HepG2 (cell line): ENCODE measurements around the gene GSTT2B. TPM values are rescaled to one million over a fixed set of nuclear protein-coding genes. Genes with fewer than 3 reads are reported as not detected.
A peak's percentile ranks its signal among the peaks of the same experiment; 100 is the strongest.

Source experiments
- CEBPB ChIP-seq: IDR thresholded peaks from 2 replicates; pipeline ENCODE4 v1.6.1; 2011; ENCODE audit warnings: low read depth, low read length, improper control_type of control experiment, borderline replicate concordance
- EP300 ChIP-seq, 3 experiments: sonication (generic) in 1 of 3; formaldehyde crosslinking in 1 of 3; IDR thresholded peaks; 2 replicates each; pipeline versions ENCODE4 v1.5.1 to v1.6.1; 2011 to 2020; ENCODE audit warnings: low read depth in 2 of 3, low read length in 2 of 3, borderline replicate concordance in 1 of 3, improper control_type of control experiment in 1 of 3, mild to moderate bottlenecking in 1 of 3, missing genetic modification reagents in 1 of 3, moderate library complexity in 1 of 3
- ETV6 ChIP-seq: sonication (generic); formaldehyde crosslinking; conservative IDR thresholded peaks from 2 replicates; pipeline ENCODE4 v1.4.0; 2020; ENCODE audit warnings: missing genetic modification reagents
- HIVEP1 ChIP-seq: sonication (generic); formaldehyde crosslinking; IDR thresholded peaks from 2 replicates; pipeline ENCODE4 v1.4.0; 2020; ENCODE audit warnings: mild to moderate bottlenecking, missing genetic modification reagents
- HOXA3 ChIP-seq: sonication (generic); formaldehyde crosslinking; IDR thresholded peaks from 2 replicates; pipeline ENCODE4 v1.5.0; 2020; ENCODE audit warnings: missing genetic modification reagents
- MLLT10 ChIP-seq: sonication (generic); formaldehyde crosslinking; IDR thresholded peaks from 2 replicates; pipeline ENCODE4 v1.4.0; 2020; ENCODE audit warnings: missing genetic modification reagents
- PRDM4 ChIP-seq: sonication (generic); formaldehyde crosslinking; IDR thresholded peaks from 2 replicates; pipeline ENCODE4 v1.9.0; 2021; ENCODE audit warnings: missing genetic modification reagents, borderline replicate concordance
- SAP130 ChIP-seq: IDR thresholded peaks from 2 replicates; pipeline ENCODE4 v1.6.1; 2016; ENCODE audit warnings: low read depth
- SRSF1 ChIP-seq: fragments of 200-400 bp; formaldehyde crosslinking; optimal IDR thresholded peaks from 2 replicates; pipeline ENCODE3; 2017; ENCODE audit warnings: mild to moderate bottlenecking, low read depth, low read length, moderate library complexity
- SRSF4 ChIP-seq: fragments of 200-400 bp; formaldehyde crosslinking; IDR thresholded peaks from one replicate; pipeline ENCODE4 v1.6.1; 2018; ENCODE audit warnings: mild to moderate bottlenecking, low read depth, low read length, moderate library complexity; ENCODE audit not compliant: poor library complexity, severe bottlenecking
- XRCC5 ChIP-seq: fragments of 200-400 bp; formaldehyde crosslinking; optimal IDR thresholded peaks from 2 replicates; pipeline ENCODE3; 2017; ENCODE audit warnings: mild to moderate bottlenecking, low read length
- ZBTB20 ChIP-seq: sonication (generic); formaldehyde crosslinking; IDR thresholded peaks from 2 replicates; pipeline ENCODE4 v1.8.1; 2023; ENCODE audit warnings: missing genetic modification reagents, low read depth, mild to moderate bottlenecking, borderline replicate concordance
- ZBTB37 ChIP-seq: sonication (generic); formaldehyde crosslinking; IDR thresholded peaks from 2 replicates; pipeline ENCODE4 v1.4.0; 2020; ENCODE audit warnings: mild to moderate bottlenecking, missing genetic modification reagents
- ZFP1 ChIP-seq: IDR thresholded peaks from 2 replicates; pipeline ENCODE4 v1.6.1; 2016
- ZNF350 ChIP-seq: sonication (generic); formaldehyde crosslinking; IDR thresholded peaks from 2 replicates; pipeline ENCODE4 v1.4.0; 2020; ENCODE audit warnings: mild to moderate bottlenecking, low read depth, missing genetic modification reagents, borderline replicate concordance
- ZNF432 ChIP-seq: sonication (generic); formaldehyde crosslinking; IDR thresholded peaks from 2 replicates; pipeline ENCODE4 v1.5.0; 2020; ENCODE audit warnings: missing genetic modification reagents, mild to moderate bottlenecking, borderline replicate concordance
- ZNF792 ChIP-seq: IDR thresholded peaks from 2 replicates; pipeline ENCODE4 v1.6.1; 2016
- ZSCAN9 ChIP-seq: IDR thresholded peaks from 2 replicates; pipeline ENCODE4 v1.6.1; 2016; ENCODE audit warnings: borderline replicate concordance
- polyA plus RNA-seq, 8 experiments: library from polyadenylated mRNA; depleted of rRNA in 3 of 8; stranded (reverse) in 7 of 8; unstranded in 1 of 8; fragments of >200 nt; fragmentation: Illumina TruSeq in 4 of 8; extraction: Trizol in 4 of 8; gene quantifications; 2 replicates each; pipeline versions ENCODE4 v1.2.1 to v1.2.3, GENCODE V29; 2011 to 2016; ENCODE audit warnings: low read depth in 4 of 8, missing spikeins in 1 of 8, mixed read lengths in 1 of 8; ENCODE audit not compliant: insufficient read depth in 1 of 8
- total RNA-seq, 5 experiments: library from RNA; depleted of rRNA; stranded (reverse); fragments of >200 nt; fragmentation: Illumina TruSeq; extraction: Trizol; gene quantifications; 2 replicates each; pipeline ENCODE4 v1.2.3, GENCODE V29; 2016; ENCODE audit warnings: low read depth in 1 of 5
- TF ChIP-seq, protein P1 (sequence below): sonication (generic); formaldehyde crosslinking; IDR thresholded peaks from 2 replicates; pipeline ENCODE4 v1.5.0; 2020; ENCODE audit warnings: mild to moderate bottlenecking, missing genetic modification reagents
- TF ChIP-seq, protein P2 (sequence below): sonication (generic); formaldehyde crosslinking; IDR thresholded peaks from 2 replicates; pipeline ENCODE4 v1.4.0; 2020; ENCODE audit warnings: missing genetic modification reagents
- TF ChIP-seq, protein P3 (sequence below): sonication (generic); formaldehyde crosslinking; IDR thresholded peaks from 2 replicates; pipeline ENCODE4 v1.4.0; 2020; ENCODE audit warnings: mild to moderate bottlenecking, missing genetic modification reagents

Gene GSTT2B
- total and polyA plus RNA-seq, 2 of the 13 experiments (the other 11 are each of a cell fraction or from before 2014, with no cell fraction given), result 1.5 to 3.9 TPM

DNA sequence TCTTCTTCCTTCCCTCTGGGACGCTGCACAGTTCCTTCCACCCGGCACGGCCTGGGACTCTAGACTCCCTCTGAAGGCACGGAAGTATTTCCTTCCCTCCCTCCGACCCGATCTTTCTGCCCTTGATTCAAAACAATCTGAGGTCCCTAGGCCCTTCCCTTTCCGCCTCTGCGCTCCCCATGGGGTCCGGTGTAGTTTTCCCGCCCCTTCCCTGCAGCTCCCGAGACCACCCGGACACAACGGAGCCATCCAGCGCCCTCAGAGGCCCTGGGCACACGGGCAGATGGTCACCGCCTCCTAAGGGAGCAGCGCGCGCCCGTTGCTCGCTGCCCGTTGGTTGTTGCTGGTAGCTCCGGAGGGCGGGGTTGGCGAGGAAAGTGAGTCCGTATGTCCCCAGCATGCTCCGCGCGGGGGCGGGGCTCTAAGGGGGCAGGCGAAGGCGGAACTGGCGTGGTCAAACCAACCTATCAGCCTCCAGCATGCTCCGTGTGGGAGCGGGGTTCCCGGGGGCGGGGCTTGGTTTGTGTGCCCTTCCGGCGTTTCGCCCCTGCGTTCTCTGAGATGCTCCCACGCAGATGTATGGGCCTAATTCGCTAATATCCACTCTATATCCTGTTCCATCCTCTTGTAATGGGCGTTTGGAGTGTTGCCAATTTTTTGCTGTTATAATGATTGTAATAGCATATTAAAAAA, 47.2 kb downstream of the GSTT2B start (continued):
- TF ChIP-seq SRSF4, result no peak
- no peak for TF ChIP-seq ZNF432 (CRISPR knock-in tag)
- TF ChIP-seq ZNF792, result peak; percentile 92
- 0 out of 2 replicates have a peak, but pooled peaks have one; percentile 42 for TF ChIP-seq ETV6 (CRISPR knock-in tag)
- peak; percentile 80 for TF ChIP-seq HOXA3 (CRISPR knock-in tag)
- no peak for TF ChIP-seq XRCC5
- peak; percentile 91; the same call in 1 of the 2 replicates for TF ChIP-seq ZNF350 (CRISPR knock-in tag)
- peak; percentile 91 for TF ChIP-seq SAP130 (CRISPR knock-in tag)
- peak; percentile 58; the same call in 1 of the 2 replicates for TF ChIP-seq ZSCAN9 (CRISPR knock-in tag)
- TF ChIP-seq PRDM4 (CRISPR knock-in tag), result no peak
- TF ChIP-seq, protein P1, sequence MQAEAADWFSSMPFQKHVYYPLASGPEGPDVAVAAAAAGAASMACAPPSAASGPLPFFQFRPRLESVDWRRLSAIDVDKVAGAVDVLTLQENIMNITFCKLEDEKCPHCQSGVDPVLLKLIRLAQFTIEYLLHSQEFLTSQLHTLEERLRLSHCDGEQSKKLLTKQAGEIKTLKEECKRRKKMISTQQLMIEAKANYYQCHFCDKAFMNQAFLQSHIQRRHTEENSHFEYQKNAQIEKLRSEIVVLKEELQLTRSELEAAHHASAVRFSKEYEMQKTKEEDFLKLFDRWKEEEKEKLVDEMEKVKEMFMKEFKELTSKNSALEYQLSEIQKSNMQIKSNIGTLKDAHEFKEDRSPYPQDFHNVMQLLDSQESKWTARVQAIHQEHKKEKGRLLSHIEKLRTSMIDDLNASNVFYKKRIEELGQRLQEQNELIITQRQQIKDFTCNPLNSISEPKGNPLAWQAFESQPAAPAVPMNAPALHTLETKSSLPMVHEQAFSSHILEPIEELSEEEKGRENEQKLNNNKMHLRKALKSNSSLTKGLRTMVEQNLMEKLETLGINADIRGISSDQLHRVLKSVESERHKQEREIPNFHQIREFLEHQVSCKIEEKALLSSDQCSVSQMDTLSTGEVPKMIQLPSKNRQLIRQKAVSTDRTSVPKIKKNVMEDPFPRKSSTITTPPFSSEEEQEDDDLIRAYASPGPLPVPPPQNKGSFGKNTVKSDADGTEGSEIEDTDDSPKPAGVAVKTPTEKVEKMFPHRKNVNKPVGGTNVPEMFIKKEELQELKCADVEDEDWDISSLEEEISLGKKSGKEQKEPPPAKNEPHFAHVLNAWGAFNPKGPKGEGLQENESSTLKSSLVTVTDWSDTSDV, result 0 out of 2 replicates have a peak, but pooled peaks have one; percentile 64
- TF ChIP-seq ZBTB37 (CRISPR knock-in tag), result no peak
- no peak; a peak in 1 of 4 replicates for TF ChIP-seq EP300 (IDR thresholded peaks at IDR 0.05; ENCODE audit: low read depth in 2 of 2, low read length in 2 of 2)
- TF ChIP-seq EP300 (CRISPR knock-in tag; IDR thresholded peaks at IDR 0.05; ENCODE audit: borderline replicate concordance), result 0 out of 2 replicates have a peak, but pooled peaks have one; percentile 33
- TF ChIP-seq MLLT10 (CRISPR knock-in tag), result no peak
- no peak for TF ChIP-seq CEBPB
- TF ChIP-seq, protein P2, sequence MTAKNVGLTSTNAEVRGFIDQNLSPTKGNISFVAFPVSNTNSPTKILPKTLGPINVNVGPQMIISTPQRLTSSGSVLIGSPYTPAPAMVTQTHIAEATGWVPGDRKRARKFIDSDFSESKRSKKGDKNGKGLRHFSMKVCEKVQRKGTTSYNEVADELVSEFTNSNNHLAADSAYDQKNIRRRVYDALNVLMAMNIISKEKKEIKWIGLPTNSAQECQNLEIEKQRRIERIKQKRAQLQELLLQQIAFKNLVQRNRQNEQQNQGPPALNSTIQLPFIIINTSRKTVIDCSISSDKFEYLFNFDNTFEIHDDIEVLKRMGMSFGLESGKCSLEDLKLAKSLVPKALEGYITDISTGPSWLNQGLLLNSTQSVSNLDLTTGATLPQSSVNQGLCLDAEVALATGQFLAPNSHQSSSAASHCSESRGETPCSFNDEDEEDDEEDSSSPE, result peak; percentile 93
- TF ChIP-seq HIVEP1 (CRISPR knock-in tag), result 0 out of 2 replicates have a peak, but pooled peaks have one; percentile 72
- TF ChIP-seq, protein P3, sequence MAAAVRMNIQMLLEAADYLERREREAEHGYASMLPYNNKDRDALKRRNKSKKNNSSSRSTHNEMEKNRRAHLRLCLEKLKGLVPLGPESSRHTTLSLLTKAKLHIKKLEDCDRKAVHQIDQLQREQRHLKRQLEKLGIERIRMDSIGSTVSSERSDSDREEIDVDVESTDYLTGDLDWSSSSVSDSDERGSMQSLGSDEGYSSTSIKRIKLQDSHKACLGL (CRISPR knock-in tag), result peak; percentile 53; the same call in 1 of the 2 replicates
- TF ChIP-seq ZFP1 (CRISPR knock-in tag), result 0 out of 2 replicates have a peak, but pooled peaks have one; percentile 56
- peak; percentile 34 for TF ChIP-seq SRSF1
- peak; percentile 88; the same call in 1 of the 2 replicates for TF ChIP-seq ZBTB20
